Activated CD4-positive, alpha-beta T cell treated with anti-CD3 and anti-CD28 coated beads for 1 hour (primary cell): ENCODE data around the gene STARD3NL.
"Not testable (repeated sequence)": the region's sequence is repeated elsewhere in the genome, so short reads cannot be mapped to it uniquely, and the experiment has no call there.

Experiments
- DNase-seq: peaks from one replicate; pipeline ENCODE4 v3.0.0-alpha.2; 2020

The STARD3NL gene

DNA sequence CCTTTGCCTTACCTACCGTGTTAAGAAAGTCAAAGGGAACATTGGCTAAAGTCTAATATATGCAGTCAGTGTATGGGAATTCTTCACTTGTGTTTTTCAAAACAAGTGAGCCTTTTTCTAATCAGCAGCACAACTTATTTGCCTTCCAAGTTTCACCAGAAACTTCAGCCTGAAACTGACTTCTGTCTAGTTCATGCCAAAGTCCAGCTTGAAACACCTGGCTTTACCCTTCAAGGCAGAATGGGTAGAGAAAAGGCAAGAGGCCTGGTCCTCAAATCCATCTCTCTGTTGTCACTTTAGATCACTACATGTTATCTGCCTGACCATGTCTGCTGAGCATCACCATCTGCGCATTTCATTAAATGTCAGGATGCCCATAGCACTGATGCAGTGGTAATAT is 92.4 kb downstream of the STARD3NL start:
- DNase-seq = not testable (repeated sequence)

DNA sequence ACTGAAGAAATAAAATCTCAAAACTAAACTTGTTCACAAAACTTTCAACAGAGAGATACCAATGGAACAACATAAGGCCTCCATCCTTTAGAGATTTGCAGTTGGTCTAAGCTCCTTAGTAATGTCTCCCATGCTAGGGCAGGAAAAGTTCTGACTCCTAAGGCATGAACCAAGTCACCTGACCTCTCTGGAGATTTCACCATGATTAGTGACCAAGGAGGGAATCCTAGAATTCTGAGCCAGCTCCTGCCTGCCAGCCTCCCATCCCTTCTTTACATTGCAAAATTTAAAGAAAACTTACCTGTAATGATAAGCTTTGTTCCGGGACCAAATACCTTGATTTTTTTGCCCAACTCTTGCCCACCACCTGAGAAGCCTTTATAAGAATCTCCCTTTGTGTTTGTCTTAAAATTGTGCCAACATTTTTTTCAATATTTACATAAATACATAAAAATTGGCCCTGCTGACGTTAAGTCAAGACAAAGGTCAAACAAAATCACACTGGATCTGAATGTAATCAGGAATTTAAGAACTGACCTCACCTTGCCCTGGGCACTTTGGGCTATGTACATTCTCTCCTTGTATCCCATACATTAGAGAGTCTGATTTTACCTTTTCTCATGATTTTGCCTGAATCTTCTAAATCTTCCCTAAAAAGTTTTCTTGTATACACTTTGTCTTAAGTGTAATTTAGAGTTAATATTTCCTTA is 95.4 kb downstream of the STARD3NL start, which contains the start of gene TARP:
TSS of gene TARP (minus strand) at position 351 of the 710 bp plus-strand sequence.
- DNase-seq = no peak

DNA sequence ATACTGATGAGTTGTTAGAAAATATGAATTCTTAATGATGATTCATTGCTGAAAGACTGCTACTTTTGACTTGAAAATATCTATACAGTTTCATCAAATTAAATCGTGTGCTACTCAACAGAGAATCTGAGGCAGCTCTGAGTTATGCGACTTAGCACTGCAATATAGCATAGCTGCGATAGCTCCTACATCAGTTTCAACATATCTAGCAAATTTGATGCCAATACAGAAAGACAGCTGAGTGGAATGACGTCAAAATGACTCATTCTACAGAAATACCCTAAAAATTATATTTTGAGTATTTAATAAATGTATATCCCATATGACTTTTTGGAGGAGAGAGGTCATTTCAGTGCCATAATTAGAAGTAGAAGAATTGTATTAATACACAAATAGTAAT is 96.4 kb downstream of the STARD3NL start:
- DNase-seq = no peak

DNA sequence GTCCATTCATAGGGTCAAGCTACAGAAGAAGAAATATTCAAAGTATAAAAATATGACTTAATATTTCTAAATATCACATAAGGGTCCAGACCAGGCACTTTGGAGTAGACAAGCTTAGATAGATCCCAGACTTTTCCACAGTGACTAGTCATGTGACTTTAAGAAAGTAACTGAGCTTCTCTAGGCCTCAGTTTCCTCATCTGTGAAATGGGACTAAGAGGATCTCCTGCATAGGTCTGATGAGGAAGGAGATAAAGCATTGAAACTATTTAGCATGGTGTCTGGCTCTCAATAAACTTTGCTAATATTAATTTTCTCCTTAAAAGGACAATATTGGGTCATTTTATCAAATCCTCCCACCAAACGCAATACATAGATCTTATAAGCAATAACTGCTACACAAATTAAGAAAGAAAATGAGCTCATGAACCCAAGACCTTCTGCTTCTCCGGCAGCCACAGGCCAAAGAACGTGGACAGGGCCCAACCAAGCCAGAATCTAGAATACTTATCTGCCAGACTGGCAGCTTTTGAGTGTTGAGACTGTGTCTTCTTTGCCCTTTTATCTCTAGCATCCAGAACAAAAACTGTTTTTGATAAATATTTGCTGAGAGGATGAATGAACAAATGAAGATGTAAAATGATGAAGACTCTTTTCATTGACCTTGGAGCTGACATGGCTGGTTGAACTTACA is 97.0 kb downstream of the STARD3NL start:
- no peak for DNase-seq

DNA sequence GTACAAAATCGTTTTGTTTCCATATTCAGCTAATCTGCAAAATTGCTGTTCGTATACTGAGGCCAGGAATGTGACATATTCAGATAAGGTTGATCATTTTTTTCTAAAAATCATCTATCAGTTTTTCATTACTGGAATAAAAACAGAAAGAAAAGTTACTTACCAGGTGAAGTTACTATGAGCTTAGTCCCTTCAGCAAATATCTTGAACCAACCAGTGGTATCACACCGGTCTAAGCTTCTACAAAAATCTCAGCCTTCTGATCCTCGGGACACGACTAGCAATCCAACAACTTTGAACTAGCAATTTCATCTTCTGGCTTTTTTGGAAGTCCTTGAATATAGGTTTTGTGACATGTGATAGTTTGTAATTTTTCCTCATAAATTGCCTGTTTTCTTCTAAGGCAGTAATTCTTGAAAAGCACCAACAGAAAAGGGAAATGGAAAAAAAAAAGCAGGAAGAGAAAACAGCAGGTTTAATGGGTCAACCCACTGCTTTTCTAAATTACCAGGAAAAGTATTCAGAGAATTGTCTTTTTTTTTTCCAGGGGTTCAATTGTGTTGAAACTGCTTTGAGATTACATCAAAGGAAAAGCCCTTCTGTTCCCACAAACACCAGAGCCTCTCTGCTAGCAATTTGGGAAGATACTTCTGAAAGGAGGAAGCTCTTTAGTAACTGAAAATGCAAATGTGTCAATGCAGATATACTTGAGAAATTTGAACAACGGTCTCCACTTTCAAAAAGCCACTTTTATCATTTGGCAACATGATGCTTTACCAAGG is 98.2 kb downstream of the STARD3NL start:
- DNase-seq = no peak

DNA sequence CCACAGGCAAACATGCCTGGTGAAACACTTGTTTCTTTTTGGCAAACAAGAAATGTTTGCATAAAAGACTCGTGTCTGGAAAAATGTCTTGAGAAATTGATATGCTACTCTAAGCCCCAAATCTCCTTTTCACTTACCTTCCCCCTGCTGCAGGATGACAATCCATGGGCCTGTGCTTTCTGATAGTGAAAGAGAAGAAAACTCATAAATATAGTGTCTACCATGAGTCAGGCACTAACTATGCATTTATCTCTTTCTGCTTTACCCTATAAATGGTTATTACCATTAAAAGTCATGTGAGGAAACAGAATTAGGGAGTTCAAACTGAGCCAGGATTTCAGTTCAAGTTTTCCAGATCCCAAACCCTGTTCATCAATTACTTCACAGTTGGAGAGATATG is 102.0 kb downstream of the STARD3NL start:
- no peak for DNase-seq
